Smooth muscle cell (in vitro differentiated cells): ENCODE data around the gene SMAD3. TPM values are rescaled to one million over a fixed set of nuclear protein-coding genes. Genes with fewer than 3 reads are reported as not detected.

Experiments used
- DNase-seq: peaks from one replicate; lab custom pipeline; 2025; ENCODE audit not compliant: unreplicated experiment; lab: John Stamatoyannopoulos, UW
- H2AFZ ChIP-seq: fragments of 200-600 bp; sonication (generic); 2 replicates; pipeline ENCODE4 v1.6.0; 2016; ENCODE audit warnings: antibody characterized with exemption, low read depth, mild to moderate bottlenecking
- H3F3A ChIP-seq: fragments of 200-600 bp; sonication (generic); 2 replicates; pipeline ENCODE4 v1.6.0; 2017; ENCODE audit warnings: antibody characterized with exemption, low read depth
- H3K27ac ChIP-seq: fragments of 200-600 bp; sonication (generic); 2 replicates; pipeline ENCODE4 v1.5.1; 2016; ENCODE audit warnings: low read depth, mild to moderate bottlenecking
- H3K27me3 ChIP-seq: fragments of 200-600 bp; sonication (generic); 2 replicates; pipeline ENCODE4 v1.6.1; 2016; ENCODE audit warnings: low read depth, mild to moderate bottlenecking
- H3K36me3 ChIP-seq: fragments of 200-600 bp; sonication (generic); 2 replicates; pipeline ENCODE4 v1.5.1; 2016; ENCODE audit warnings: low read depth
- H3K4me1 ChIP-seq: fragments of 200-600 bp; sonication (generic); 2 replicates; pipeline ENCODE4 v1.5.1; 2016; ENCODE audit warnings: low read depth
- H3K4me2 ChIP-seq: fragments of 200-600 bp; sonication (generic); 2 replicates; pipeline ENCODE4 v1.6.0; 2016; ENCODE audit warnings: mild to moderate bottlenecking
- H3K4me3 ChIP-seq: fragments of 200-600 bp; sonication (generic); 2 replicates; pipeline ENCODE4 v1.5.1; 2016; ENCODE audit warnings: mild to moderate bottlenecking
- H3K79me2 ChIP-seq: fragments of 200-600 bp; sonication (generic); 2 replicates; pipeline ENCODE4 v1.6.0; 2016; ENCODE audit warnings: low read depth, mild to moderate bottlenecking
- H3K9ac ChIP-seq: fragments of 200-600 bp; sonication (generic); 2 replicates; pipeline ENCODE4 v1.6.0; 2016; ENCODE audit warnings: low read depth
- H3K9me3 ChIP-seq: fragments of 200-600 bp; sonication (generic); replicated peaks from 2 replicates; pipeline ENCODE4 v1.5.1; 2016; ENCODE audit warnings: low read depth
- H4K20me1 ChIP-seq: fragments of 200-600 bp; sonication (generic); 2 replicates; pipeline ENCODE4 v1.6.0; 2016; ENCODE audit warnings: low read depth
- CTCF ChIP-seq: fragments of 200-600 bp; sonication (generic); IDR thresholded peaks from 2 replicates; pipeline ENCODE4 v1.5.1; 2017; ENCODE audit warnings: borderline replicate concordance, mild to moderate bottlenecking, antibody characterized with exemption; ENCODE audit not compliant: insufficient read depth, poor library complexity, severe bottlenecking
- WGBS: methylation state at CpG from one replicate; pipeline ENCODE4 v1.1.7; 2016; ENCODE audit warnings: low lambda C conversion rate; 5-methylcytosine and 5-hydroxymethylcytosine counted together
- polyA plus RNA-seq: library from polyadenylated mRNA; unstranded; fragments of >200 nt; fragmentation: Nextera tagmentation; extraction: Ambion mirVana; gene quantifications from 2 replicates; pipeline ENCODE4 v1.2.1, GENCODE V29; 2016
- total RNA-seq: library from RNA; depleted of rRNA; stranded (reverse); fragments of >200 nt; gene quantifications from 2 replicates; pipeline ENCODE4 v1.2.3, GENCODE V29; 2014

The SMAD3 gene
- total and polyA plus RNA-seq, 2 experiments from 2014 or later, result 20.2 to 21.9 TPM

GRCh38 chr15:67024314-67024997 lies 40.9 kb upstream of the SMAD3 start:
- peaks cover 12% of the 10 kb centered on the region for H3K4me1 ChIP-seq
- DNase-seq, result no peak
- H3K36me3 ChIP-seq, result no peaks in the 10 kb centered on the region
- H3K9me3 ChIP-seq, result no peaks in the 10 kb centered on the region
- WGBS, result 14% methylated on average over 6 of the region's 6 CpGs
- no peaks in the 10 kb centered on the region for H3K27me3 ChIP-seq
- no peak overlapping the region for H2AFZ ChIP-seq
- H3K4me3 ChIP-seq, result no peak overlapping the region
- peak overlapping the region; percentile 68 for H3K4me2 ChIP-seq
- H3F3A ChIP-seq, result peaks cover 34% of the 10 kb centered on the region
- no peaks in the 10 kb centered on the region for H3K79me2 ChIP-seq
- H3K27ac ChIP-seq, result peak overlapping the region; percentile 80
- TF ChIP-seq CTCF, result no peak
- H3K9ac ChIP-seq, result peak overlapping the region; percentile 16
- H4K20me1 ChIP-seq, result no peaks in the 10 kb centered on the region

- no peak overlapping the region for H3K9ac ChIP-seq
- DNase-seq, result no peak
These were observed 40.4 kb upstream of the SMAD3 start for GRCh38 chr15:67024998-67025368.

GRCh38 chr15:67025719-67026609 lies 39.4 kb upstream of the SMAD3 start:
- Histone ChIP-seq H3K36me3 (no peaks in the 10 kb centered on the region), H3K79me2 (no peaks in the 10 kb centered on the region), H3K9ac (no peak overlapping the region), H2AFZ (peak overlapping the region; percentile 60), H3K4me1 (peaks cover 25% of the 10 kb centered on the region), H3F3A (peaks cover 34% of the 10 kb centered on the region), H3K27me3 (no peaks in the 10 kb centered on the region), H4K20me1 (no peaks in the 10 kb centered on the region), H3K27ac (peak overlapping the region; percentile 80), H3K9me3 (no peaks in the 10 kb centered on the region), H3K4me2 (peak overlapping the region; percentile 27), H3K4me3 (no peak overlapping the region)
- 44% methylated on average over 9 of the region's 9 CpGs for WGBS
- no peak for DNase-seq
- TF ChIP-seq CTCF, result no peak

More at GRCh38 chr15:67024998-67025368, 40.4 kb upstream of the SMAD3 start:
- no peak overlapping the region for H3K4me3 ChIP-seq
- H4K20me1 ChIP-seq, result no peaks in the 10 kb centered on the region
- peaks cover 17% of the 10 kb centered on the region for H3K4me1 ChIP-seq
- H2AFZ ChIP-seq, result peak overlapping the region; percentile 60
- H3F3A ChIP-seq, result peaks cover 34% of the 10 kb centered on the region
- no peaks in the 10 kb centered on the region for H3K36me3 ChIP-seq
- WGBS, result 64% methylated on average over 3 of the region's 3 CpGs
- H3K27ac ChIP-seq, result peak overlapping the region; percentile 80
- no peaks in the 10 kb centered on the region for H3K79me2 ChIP-seq
- no peak for TF ChIP-seq CTCF
- no peaks in the 10 kb centered on the region for H3K27me3 ChIP-seq
- H3K9me3 ChIP-seq, result no peaks in the 10 kb centered on the region
- H3K4me2 ChIP-seq, result peak overlapping the region; percentile 27
